K562 (cell line): ENCODE data around the gene SPEM2. TPM values are rescaled to one million over a fixed set of nuclear protein-coding genes. Genes with fewer than 3 reads are reported as not detected.

ENCODE experiments used
- ATF3 ChIP-seq, 2 experiments: fragments of 450-650 bp in 1 of 2; sonication (generic) in 1 of 2; formaldehyde crosslinking in 1 of 2; IDR thresholded peaks in 1 of 2; conservative IDR thresholded peaks in 1 of 2; 2 replicates each; pipeline versions ENCODE4 v1.6.1 to v1.8.1; 2016 to 2023; ENCODE audit warnings: mild to moderate bottlenecking in 2 of 2, moderate library complexity in 2 of 2, inconsistent platforms in 1 of 2, missing genetic modification reagents in 1 of 2
- CREB5 ChIP-seq: fragments of 250-450 bp; sonication (Bioruptor Pico); IDR thresholded peaks from 2 replicates; pipeline ENCODE4 v1.5.0; 2020; ENCODE audit warnings: mild to moderate bottlenecking
- LEF1 ChIP-seq: fragments of 450-650 bp; IDR thresholded peaks from 2 replicates; pipeline ENCODE4 v1.6.1; 2016; ENCODE audit warnings: mild to moderate bottlenecking
- RCOR1 ChIP-seq, 2 experiments: IDR thresholded peaks; 2 replicates each; pipeline ENCODE4 v1.6.1; 2012; ENCODE audit warnings: low read depth in 2 of 2, low read length in 2 of 2, borderline replicate concordance in 1 of 2, improper control_type of control experiment in 1 of 2
- SRSF7 ChIP-seq: fragments of 200-400 bp; formaldehyde crosslinking; optimal IDR thresholded peaks from 2 replicates; pipeline ENCODE3; 2017; ENCODE audit warnings: mild to moderate bottlenecking, low read depth, low read length
- STAG1 ChIP-seq: sonication (generic); formaldehyde crosslinking; IDR thresholded peaks from 2 replicates; pipeline ENCODE4 v1.5.0; 2020; ENCODE audit warnings: missing genetic modification reagents, borderline replicate concordance
- TFAM ChIP-seq: fragments of 250-450 bp; sonication (Bioruptor Pico); conservative IDR thresholded peaks from 2 replicates; pipeline ENCODE4 v1.5.0; 2021; ENCODE audit warnings: mild to moderate bottlenecking, moderate library complexity
- TFE3 ChIP-seq: fragments of 450-650 bp; formaldehyde crosslinking; IDR thresholded peaks from 2 replicates; pipeline ENCODE4 v1.4.0; 2020; ENCODE audit warnings: mild to moderate bottlenecking, mixed read lengths
- TRIM25 ChIP-seq: fragments of 450-650 bp; IDR thresholded peaks from 2 replicates; pipeline ENCODE4 v1.7.0; 2016; ENCODE audit warnings: borderline replicate concordance
- ZBTB12 ChIP-seq: fragments of 250-450 bp; sonication (Bioruptor Pico); IDR thresholded peaks from 2 replicates; pipeline ENCODE4 v1.4.0; 2020
- ZNF174 ChIP-seq: fragments of 250-450 bp; sonication (Bioruptor Pico); IDR thresholded peaks from 2 replicates; pipeline ENCODE4 v1.4.0; 2020; ENCODE audit warnings: mild to moderate bottlenecking
- ZNF253 ChIP-seq: fragments of 250-450 bp; sonication (Bioruptor Pico); conservative IDR thresholded peaks from 2 replicates; pipeline ENCODE4 v1.6.1; 2021; ENCODE audit warnings: mild to moderate bottlenecking
- ZNF395 ChIP-seq: fragments of 200-800 bp; sonication (Bioruptor generic); IDR thresholded peaks from 2 replicates; pipeline ENCODE4 v1.6.1; 2017; ENCODE audit warnings: missing genetic modification characterization, missing compliant biosample characterization
- ZNF740 ChIP-seq, 3 experiments: fragments of 200-800 bp in 1 of 3; sonication (Bioruptor generic) in 1 of 3; sonication (generic) in 1 of 3; formaldehyde crosslinking in 1 of 3; IDR thresholded peaks; 2 replicates each; pipeline versions ENCODE4 v1.6.1 to v1.8.0; 2016 to 2022; ENCODE audit warnings: mild to moderate bottlenecking in 2 of 3, missing compliant biosample characterization in 2 of 3, missing genetic modification characterization in 2 of 3, missing genetic modification reagents in 1 of 3
- polyA plus RNA-seq, 8 experiments: library from polyadenylated mRNA; depleted of rRNA in 4 of 8; stranded (reverse) in 5 of 8; unstranded in 3 of 8; fragments of >200 nt; fragmentation: Nextera tagmentation in 2 of 8; fragmentation: Illumina TruSeq in 1 of 8; extraction: Ambion mirVana in 2 of 8; extraction: Trizol in 1 of 8; gene quantifications; 2 replicates each; pipeline versions ENCODE4 v1.2.1 to v1.2.3, GENCODE V29; 2011 to 2014; ENCODE audit warnings: inconsistent platforms in 1 of 8, missing spikeins in 1 of 8
- total RNA-seq, 7 experiments: library from RNA; depleted of rRNA in 6 of 7; stranded (reverse); fragments of >200 nt in 6 of 7; fragmentation: Illumina TruSeq in 2 of 7; extraction: Trizol in 2 of 7; gene quantifications; 2 replicates each; pipeline versions ENCODE4 v1.2.1 to v1.2.3, GENCODE V29; 2011 to 2021; ENCODE audit warnings: low replicate concordance in 1 of 7

SPEM2 gene
- total and polyA plus RNA-seq, 9 of the 15 experiments (the other 6 are each of a cell fraction or from before 2014, with no cell fraction given), result not detected

DNA sequence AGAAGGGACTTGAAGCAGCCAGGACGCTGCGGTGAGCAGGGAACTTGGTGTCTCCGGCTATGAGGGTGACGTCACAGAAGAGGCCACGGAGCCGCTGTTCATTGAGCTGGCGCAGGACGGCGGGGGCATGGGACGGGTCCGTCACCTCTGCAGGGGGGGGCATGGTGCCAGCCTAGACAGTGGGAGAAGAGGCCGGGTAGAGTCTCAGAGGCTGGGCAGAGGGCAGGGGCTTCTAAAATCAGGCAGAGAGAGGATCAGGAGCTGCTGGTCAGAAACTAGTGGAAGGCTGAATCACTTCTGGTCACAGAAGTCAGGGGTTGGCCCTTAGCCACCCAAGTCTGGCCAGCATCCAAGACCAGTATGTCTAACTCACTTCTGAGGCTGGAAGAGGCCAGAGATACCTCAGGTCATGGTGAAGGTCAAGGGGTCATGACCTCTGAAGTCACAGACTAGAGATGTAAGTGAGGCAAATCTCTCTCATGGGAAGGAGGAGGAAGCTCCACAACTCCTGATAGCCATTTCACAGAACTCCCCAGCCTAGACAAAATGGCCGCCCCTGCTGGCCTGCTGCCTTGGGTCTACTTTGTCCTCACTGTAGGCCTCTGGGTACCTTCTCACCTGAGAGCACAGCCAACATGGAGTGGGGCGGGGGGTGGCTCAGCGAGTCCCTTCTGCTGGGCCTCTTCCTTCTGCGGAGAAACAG, 41.4 kb downstream of the SPEM2 start (continued):
- TF ChIP-seq ZBTB12 (CRISPR knock-in tag), result no peak
- TF ChIP-seq STAG1 (CRISPR knock-in tag), result no peak
- TF ChIP-seq TFAM, result no peak
- TF ChIP-seq TFE3 (CRISPR knock-in tag), result no peak
- TF ChIP-seq RCOR1 (IDR thresholded peaks at IDR 0.05; ENCODE audit: borderline replicate concordance in 1 of 2, low read depth in 2 of 2, low read length in 2 of 2), result peak; percentile 39 to 81; a peak in 2 of 4 replicates
- no peak for TF ChIP-seq ZNF174
- no peak for TF ChIP-seq LEF1
- no peak for TF ChIP-seq CREB5 (CRISPR knock-in tag)
- TF ChIP-seq TRIM25, result no peak
- TF ChIP-seq SRSF7, result no peak
- no peak for TF ChIP-seq ZNF395
- no peak for TF ChIP-seq ZNF253 (CRISPR knock-in tag)
- peak; percentile 23; the same call in 1 of the 2 replicates for TF ChIP-seq ATF3 (IDR thresholded peaks at IDR 0.05)
- no peak for TF ChIP-seq ATF3 (CRISPR knock-in tag; conservative IDR thresholded peaks at IDR 0.05)
- TF ChIP-seq ZNF740 (CRISPR knock-in tag; IDR thresholded peaks at IDR 0.05), result no peak
- TF ChIP-seq ZNF740 (tag; IDR thresholded peaks at IDR 0.05), result no peak
